Liver (tissue), 9 donors: ENCODE measurements around the gene SAT1. TPM values are rescaled to one million over a fixed set of nuclear protein-coding genes. Genes with fewer than 3 reads are reported as not detected.
A peak's percentile ranks its signal among the peaks of the same experiment; 100 is the strongest.

Experiments used
- DNase-seq: peaks from one replicate; pipeline ENCODE4 v3.0.0-alpha.2; 2017; ENCODE audit warnings: low spot score
- H3K27ac ChIP-seq, 2 donors: one replicate each; pipeline ENCODE4 v1.7.0; 2013; ENCODE audit warnings: inconsistent platforms in 2 of 2, low read length in 2 of 2, control low read depth in 1 of 2, low read depth in 1 of 2, mild to moderate bottlenecking in 1 of 2
- H3K27me3 ChIP-seq, 4 donors: one replicate each; pipeline versions ENCODE4 v1.6.1 to v1.7.0; 2013; ENCODE audit warnings: low read length in 3 of 4, inconsistent platforms in 1 of 4, mild to moderate bottlenecking in 1 of 4, moderate library complexity in 1 of 4; ENCODE audit not compliant: control insufficient read depth in 4 of 4, insufficient read depth in 4 of 4
- H3K36me3 ChIP-seq, 4 donors: one replicate each; pipeline versions ENCODE4 v1.6.1 to v1.7.0; 2013; ENCODE audit warnings: low read length in 3 of 4, mild to moderate bottlenecking in 3 of 4, low read depth in 1 of 4, moderate library complexity in 1 of 4; ENCODE audit not compliant: control insufficient read depth in 4 of 4, insufficient read depth in 3 of 4
- H3K4me1 ChIP-seq, 4 donors: one replicate each; pipeline versions ENCODE4 v1.6.1 to v1.7.0; 2013; ENCODE audit warnings: low read length in 3 of 4, mild to moderate bottlenecking in 3 of 4, moderate library complexity in 1 of 4; ENCODE audit not compliant: control insufficient read depth in 4 of 4, insufficient read depth in 4 of 4
- H3K4me3 ChIP-seq, 3 donors: one replicate each; pipeline versions ENCODE4 v1.6.1 to v1.7.0; 2013; ENCODE audit warnings: low read length in 3 of 3, control low read depth in 1 of 3, low read depth in 1 of 3, mild to moderate bottlenecking in 1 of 3
- H3K9ac ChIP-seq, 2 donors: one replicate each; pipeline ENCODE4 v1.7.0; 2013; ENCODE audit warnings: low read length in 2 of 2, mild to moderate bottlenecking in 2 of 2, moderate library complexity in 2 of 2, control low read depth in 1 of 2, low read depth in 1 of 2
- H3K9me3 ChIP-seq, 4 donors: one replicate each; pipeline versions ENCODE4 v1.6.1 to v1.7.0; 2013; ENCODE audit warnings: low read length in 3 of 4; ENCODE audit not compliant: control insufficient read depth in 4 of 4
- ATF3 ChIP-seq: IDR thresholded peaks from 2 replicates; pipeline ENCODE4 v1.6.1; 2016; ENCODE audit warnings: antibody characterized with exemption
- EGR1 ChIP-seq, 2 donors: IDR thresholded peaks; 2 replicates each; pipeline ENCODE4 v1.6.1; 2016 to 2018; ENCODE audit warnings: antibody characterized with exemption in 2 of 2, low read depth in 2 of 2
- FOXA1 ChIP-seq: IDR thresholded peaks from 2 replicates; pipeline ENCODE4 v1.6.1; 2016; ENCODE audit warnings: antibody characterized with exemption
- FOXA2 ChIP-seq: IDR thresholded peaks from 2 replicates; pipeline ENCODE4 v1.6.1; 2016; ENCODE audit warnings: antibody characterized with exemption
- GABPA ChIP-seq, 2 donors: IDR thresholded peaks in 1 of 2; conservative IDR thresholded peaks in 1 of 2; 2 replicates each; pipeline ENCODE4 v1.6.1; 2016; ENCODE audit warnings: antibody characterized with exemption in 2 of 2, mild to moderate bottlenecking in 1 of 2, moderate library complexity in 1 of 2
- HNF4A ChIP-seq, 2 donors: conservative IDR thresholded peaks; 2 replicates each; pipeline ENCODE4 v1.6.1; 2016; ENCODE audit warnings: antibody characterized with exemption in 2 of 2, mild to moderate bottlenecking in 2 of 2
- HNF4G ChIP-seq: IDR thresholded peaks from 2 replicates; pipeline ENCODE4 v1.6.1; 2016; ENCODE audit warnings: antibody characterized with exemption
- JUND ChIP-seq, 2 donors: IDR thresholded peaks; 2 replicates each; pipeline ENCODE4 v1.6.1; 2016; ENCODE audit warnings: antibody characterized with exemption in 2 of 2
- MAX ChIP-seq: IDR thresholded peaks from 2 replicates; pipeline ENCODE4 v1.6.1; 2016; ENCODE audit warnings: antibody characterized with exemption
- NR2F2 ChIP-seq: IDR thresholded peaks from 2 replicates; pipeline ENCODE4 v1.6.1; 2016; ENCODE audit warnings: antibody characterized with exemption
- RAD21 ChIP-seq, 2 donors: IDR thresholded peaks; 2 replicates each; pipeline ENCODE4 v1.6.1; 2016; ENCODE audit warnings: antibody characterized with exemption in 2 of 2, mild to moderate bottlenecking in 2 of 2
- REST ChIP-seq: IDR thresholded peaks from 2 replicates; pipeline ENCODE4 v1.6.1; 2016; ENCODE audit warnings: antibody characterized with exemption, mild to moderate bottlenecking
- RXRA ChIP-seq, 2 donors: IDR thresholded peaks; 2 replicates each; pipeline ENCODE4 v1.6.1; 2017 to 2018; ENCODE audit warnings: antibody characterized with exemption in 2 of 2, mild to moderate bottlenecking in 1 of 2
- TAF1 ChIP-seq: conservative IDR thresholded peaks from 2 replicates; pipeline ENCODE4 v1.6.1; 2016; ENCODE audit warnings: antibody characterized with exemption, mild to moderate bottlenecking
- YY1 ChIP-seq: IDR thresholded peaks from 2 replicates; pipeline ENCODE4 v1.6.1; 2016; ENCODE audit warnings: antibody characterized with exemption, mild to moderate bottlenecking
- WGBS: extraction: QIAGEN DNeasy Blood & Tissue Kit; methylation state at CpG from one replicate; pipeline ENCODE4 v1.1.7; 2013; 5-methylcytosine and 5-hydroxymethylcytosine counted together
- polyA plus RNA-seq, 2 donors: library from polyadenylated mRNA; stranded (reverse) in 1 of 2; unstranded in 1 of 2; fragments of 200-250 nt in 1 of 2; fragments of >200 nt in 1 of 2; fragmentation: Nextera tagmentation in 1 of 2; extraction: Ambion mirVana in 1 of 2; gene quantifications; one replicate each; pipeline versions ENCODE4 v1.2.1 to v1.2.3, GENCODE V29; 2013 to 2015
- total RNA-seq, 2 donors: library from RNA; depleted of rRNA; stranded (reverse); fragments of >200 nt; gene quantifications; one replicate each; pipeline ENCODE4 v1.2.3, GENCODE V29; 2014
- TF ChIP-seq, protein P1 (sequence below): fragments of 150-350 bp; IDR thresholded peaks from 2 replicates; pipeline ENCODE4 v1.5.1; 2017; ENCODE audit warnings: improper control_type of control experiment, low read depth, low read length; ENCODE audit not compliant: missing input control
- donor health status: healthy.
- donor health status: healthy.
- donor health status: healthy.
- donor health status: healthy.
- donor health status: healthy.

The SAT1 gene
- total and polyA plus RNA-seq, 4 donors: 105 to 780 (median 296) TPM

- no peaks in the 10 kb centered on the region for H3K9me3 ChIP-seq
- no peaks in the 10 kb centered on the region for H3K27me3 ChIP-seq
- peak overlapping the region in 1 of 2 donors; percentile 5 for H3K27ac ChIP-seq
- DNase-seq: no peak
- H3K36me3 ChIP-seq: peaks cover 2 to 9% (median 4%) of the 10 kb centered on the region in 4 donors
- no peak for TF ChIP-seq FOXA2
- no peak for TF ChIP-seq REST
- TF ChIP-seq, protein P1, sequence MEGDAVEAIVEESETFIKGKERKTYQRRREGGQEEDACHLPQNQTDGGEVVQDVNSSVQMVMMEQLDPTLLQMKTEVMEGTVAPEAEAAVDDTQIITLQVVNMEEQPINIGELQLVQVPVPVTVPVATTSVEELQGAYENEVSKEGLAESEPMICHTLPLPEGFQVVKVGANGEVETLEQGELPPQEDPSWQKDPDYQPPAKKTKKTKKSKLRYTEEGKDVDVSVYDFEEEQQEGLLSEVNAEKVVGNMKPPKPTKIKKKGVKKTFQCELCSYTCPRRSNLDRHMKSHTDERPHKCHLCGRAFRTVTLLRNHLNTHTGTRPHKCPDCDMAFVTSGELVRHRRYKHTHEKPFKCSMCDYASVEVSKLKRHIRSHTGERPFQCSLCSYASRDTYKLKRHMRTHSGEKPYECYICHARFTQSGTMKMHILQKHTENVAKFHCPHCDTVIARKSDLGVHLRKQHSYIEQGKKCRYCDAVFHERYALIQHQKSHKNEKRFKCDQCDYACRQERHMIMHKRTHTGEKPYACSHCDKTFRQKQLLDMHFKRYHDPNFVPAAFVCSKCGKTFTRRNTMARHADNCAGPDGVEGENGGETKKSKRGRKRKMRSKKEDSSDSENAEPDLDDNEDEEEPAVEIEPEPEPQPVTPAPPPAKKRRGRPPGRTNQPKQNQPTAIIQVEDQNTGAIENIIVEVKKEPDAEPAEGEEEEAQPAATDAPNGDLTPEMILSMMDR: no peak
- no peak for TF ChIP-seq NR2F2
- TF ChIP-seq FOXA1: no peak
- TF ChIP-seq GABPA (IDR thresholded peaks at IDR 0.05 in 1 of 2, conservative IDR thresholded peaks at IDR 0.05 in 1 of 2): no peak
- TF ChIP-seq HNF4G: no peak
- TF ChIP-seq YY1: no peak
- no peak for TF ChIP-seq RXRA (IDR thresholded peaks at IDR 0.05)
- no peak for TF ChIP-seq JUND (IDR thresholded peaks at IDR 0.05)
- TF ChIP-seq RAD21 (IDR thresholded peaks at IDR 0.05): no peak
- no peak for TF ChIP-seq EGR1 (IDR thresholded peaks at IDR 0.05; ENCODE audit: low read depth in 2 of 2)
- no peak for TF ChIP-seq ATF3
- WGBS: 51% methylated on average over 11 of the region's 11 CpGs
- H3K4me1 ChIP-seq: peaks cover 0 to 9% (median 3%) of the 10 kb centered on the region in 4 donors
- H3K9ac ChIP-seq: no peak overlapping the region
- H3K4me3 ChIP-seq: no peak overlapping the region
These were observed 3.4 kb downstream of the SAT1 start for GRCh38 chrX:23786268-23786815.

DNA sequence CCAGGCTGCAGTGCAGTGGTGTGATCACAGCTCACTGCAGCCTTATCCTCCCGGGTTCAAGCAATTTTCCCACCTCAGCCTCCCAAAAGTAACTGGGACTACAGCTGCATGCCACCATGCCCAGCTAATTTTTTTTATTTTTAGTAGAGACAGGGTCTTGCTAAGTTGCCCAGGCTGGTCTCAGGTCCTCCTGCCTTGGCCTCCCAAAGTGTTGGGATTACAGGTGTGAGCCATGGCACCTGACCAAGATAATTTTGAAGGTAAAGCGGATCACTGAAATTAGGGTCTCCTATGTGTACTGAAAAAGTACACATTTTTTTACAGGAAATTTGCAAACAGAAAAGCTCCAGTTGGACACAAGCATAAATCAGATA lies 4.8 kb downstream of the SAT1 start:
- H3K4me1 ChIP-seq: peaks cover 0 to 6% (median 3%) of the 10 kb centered on the region in 4 donors
- no peak overlapping the region for H3K9ac ChIP-seq
- H3K4me3 ChIP-seq: no peak overlapping the region
- H3K9me3 ChIP-seq: no peaks in the 10 kb centered on the region
- no peak for DNase-seq
- peak overlapping the region in 1 of 2 donors; percentile 2 for H3K27ac ChIP-seq
- TF ChIP-seq RXRA (IDR thresholded peaks at IDR 0.05) (no peak), HNF4A (conservative IDR thresholded peaks at IDR 0.05) (no peak), REST (no peak), FOXA2 (no peak), HNF4G (no peak), MAX (no peak), ATF3 (no peak), EGR1 (IDR thresholded peaks at IDR 0.05; ENCODE audit: low read depth in 2 of 2) (no peak), JUND (IDR thresholded peaks at IDR 0.05) (no peak), RAD21 (IDR thresholded peaks at IDR 0.05) (no peak), FOXA1 (no peak), TAF1 (no peak), GABPA (IDR thresholded peaks at IDR 0.05 in 1 of 2, conservative IDR thresholded peaks at IDR 0.05 in 1 of 2) (no peak), YY1 (no peak), NR2F2 (no peak)
- TF ChIP-seq, protein P1: no peak
- WGBS: 93% methylated on average over 2 of the region's 2 CpGs
- peaks cover 2 to 9% (median 4%) of the 10 kb centered on the region in 4 donors for H3K36me3 ChIP-seq
- no peaks in the 10 kb centered on the region for H3K27me3 ChIP-seq
